IMR-90 (cell line): Measurements from ENCODE around the gene IGHMBP2. TPM values are rescaled to one million over a fixed set of nuclear protein-coding genes. Genes with fewer than 3 reads are reported as not detected.
"Not testable (repeated sequence)": the region's sequence is repeated elsewhere in the genome, so short reads cannot be mapped to it uniquely, and the experiment has no call there.

Experiments used
- ATAC-seq: fragments of 200-7000 bp; cut with Tn5 transposase; 2 replicates; pipeline ENCODE4 v1.9.1; 2020; ENCODE audit warnings: low read depth, mild to moderate bottlenecking, moderate library complexity
- BruUV-seq: library from RNA; stranded (reverse); fragments of 400-500 nt; replicated peaks from 2 replicates; lab custom pipeline; 2021; lab: Mats Ljungman, UMichigan
- CTCF ChIA-PET: fragments of 300-600 bp; formaldehyde crosslinking; extraction: SDS; loops from one replicate; lab custom pipeline; 2021; ENCODE audit warnings: antibody characterized with exemption; lab: Yijun Ruan, JAX
- POLR2A ChIA-PET: fragments of 300-600 bp; sonication (Branson Sonifier 250); formaldehyde crosslinking; loops from one replicate; lab custom pipeline; 2022; ENCODE audit warnings: antibody characterized with exemption; ENCODE audit not compliant: unreplicated experiment; lab: Charles Lee
- DNase-seq: peaks from one replicate; pipeline ENCODE4 v3.0.0; 2013
- H2AFZ ChIP-seq: replicated peaks from 2 replicates; pipeline ENCODE3; 2013; ENCODE audit warnings: low read length, mild to moderate bottlenecking; ENCODE audit not compliant: poor library complexity
- H2AK5ac ChIP-seq: 2 replicates; pipeline ENCODE4 v1.6.1; 2013; ENCODE audit warnings: low read depth, low read length, inconsistent platforms
- H2AK9ac ChIP-seq: replicated peaks from 2 replicates; pipeline ENCODE3; 2013; ENCODE audit warnings: mild to moderate bottlenecking, low read depth, low read length, moderate library complexity; ENCODE audit not compliant: poor library complexity
- H2BK120ac ChIP-seq: 2 replicates; pipeline ENCODE4 v1.6.1; 2013; ENCODE audit warnings: low read depth, low read length, inconsistent platforms
- H2BK15ac ChIP-seq: 3 replicates; pipeline ENCODE4 v1.6.1; 2013; ENCODE audit warnings: low read depth, low read length, inconsistent platforms
- H2BK20ac ChIP-seq: 2 replicates; pipeline ENCODE4 v1.6.1; 2013; ENCODE audit warnings: low read depth, mild to moderate bottlenecking, inconsistent platforms, low read length, moderate library complexity
- H2BK5ac ChIP-seq: 2 replicates; pipeline ENCODE4 v1.6.1; 2013; ENCODE audit warnings: mild to moderate bottlenecking, low read depth, low read length, inconsistent platforms; ENCODE audit not compliant: poor library complexity, severe bottlenecking
- H3K14ac ChIP-seq: replicated peaks from 2 replicates; pipeline ENCODE4 v1.6.1; 2013; ENCODE audit warnings: low read depth, low read length, inconsistent platforms
- H3K18ac ChIP-seq: 2 replicates; pipeline ENCODE4 v1.6.1; 2013; ENCODE audit warnings: low read depth, low read length, control low read depth
- H3K23ac ChIP-seq: 2 replicates; pipeline ENCODE4 v1.6.1; 2013; ENCODE audit warnings: low read depth, low read length, inconsistent platforms
- H3K27ac ChIP-seq: 2 replicates; pipeline ENCODE4 v1.5.1; 2013; ENCODE audit warnings: mild to moderate bottlenecking, control low read depth, low read length; ENCODE audit not compliant: insufficient read depth
- H3K27me3 ChIP-seq: 2 replicates; pipeline ENCODE4 v1.6.1; 2013; ENCODE audit warnings: low read length; ENCODE audit not compliant: control insufficient read depth, insufficient read depth
- H3K36me3 ChIP-seq: 2 replicates; pipeline ENCODE4 v1.6.1; 2013; ENCODE audit warnings: low read length, mixed read lengths; ENCODE audit not compliant: control insufficient read depth, insufficient read depth
- H3K4ac ChIP-seq: 2 replicates; pipeline ENCODE4 v1.6.1; 2013; ENCODE audit warnings: low read depth, low read length, inconsistent platforms
- H3K4me1 ChIP-seq: 2 replicates; pipeline ENCODE4 v1.6.1; 2013; ENCODE audit warnings: low read length, mixed read lengths; ENCODE audit not compliant: control insufficient read depth, insufficient read depth
- H3K4me2 ChIP-seq: 2 replicates; pipeline ENCODE4 v1.6.1; 2013; ENCODE audit warnings: low read depth, mild to moderate bottlenecking, control low read depth, low read length, moderate library complexity
- H3K4me3 ChIP-seq: 2 replicates; pipeline ENCODE4 v1.5.1; 2013; ENCODE audit warnings: low read depth, mild to moderate bottlenecking, control low read depth, low read length, moderate library complexity; ENCODE audit not compliant: insufficient read depth
- H3K56ac ChIP-seq: 2 replicates; pipeline ENCODE4 v1.6.1; 2013; ENCODE audit warnings: low read length, inconsistent platforms; ENCODE audit not compliant: insufficient read depth; ENCODE audit errors: extremely low read depth
- H3K79me1 ChIP-seq, 2 experiments: 2 replicates each; pipeline ENCODE4 v1.6.1; 2013; ENCODE audit warnings: low read length in 2 of 2, inconsistent platforms in 1 of 2, low read depth in 1 of 2
- H3K9ac ChIP-seq: 2 replicates; pipeline ENCODE4 v1.6.1; 2013; ENCODE audit warnings: low read depth, low read length, control low read depth
- H3K9me1 ChIP-seq: 2 replicates; pipeline ENCODE4 v1.6.1; 2013; ENCODE audit warnings: low read length, inconsistent platforms; ENCODE audit not compliant: insufficient read depth
- H3K9me3 ChIP-seq: 2 replicates; pipeline ENCODE4 v1.6.1; 2013; ENCODE audit warnings: low read length; ENCODE audit not compliant: control insufficient read depth, insufficient read depth
- H4K20me1 ChIP-seq: 2 replicates; pipeline ENCODE4 v1.6.1; 2013; ENCODE audit warnings: low read length, inconsistent platforms; ENCODE audit not compliant: insufficient read depth
- H4K5ac ChIP-seq: 2 replicates; pipeline ENCODE4 v1.6.1; 2013; ENCODE audit warnings: mild to moderate bottlenecking, low read depth, low read length, control low read depth
- H4K8ac ChIP-seq, 2 experiments: 2 replicates each; pipeline ENCODE4 v1.6.1; 2013; ENCODE audit warnings: low read depth in 2 of 2, low read length in 2 of 2, control low read depth in 1 of 2, inconsistent platforms in 1 of 2
- H4K91ac ChIP-seq: 2 replicates; pipeline ENCODE4 v1.6.1; 2013; ENCODE audit warnings: low read depth, low read length, inconsistent platforms; ENCODE audit not compliant: insufficient read depth
- CHD1 ChIP-seq: IDR thresholded peaks from 2 replicates; pipeline ENCODE4 v1.6.1; 2012; ENCODE audit warnings: low read depth, low read length, improper control_type of control experiment
- POLR2A ChIP-seq: IDR thresholded peaks from 2 replicates; pipeline ENCODE4 v1.6.1; 2012; ENCODE audit warnings: mild to moderate bottlenecking, low read depth, low read length
- USF2 ChIP-seq: fragments of 150-350 bp; IDR thresholded peaks from 2 replicates; pipeline ENCODE4 v1.6.1; 2017; ENCODE audit warnings: mild to moderate bottlenecking, antibody characterized with exemption, low read length, low read depth
- WGBS, 2 experiments: methylation state at CpG; one replicate each; pipeline versions ENCODE4 v1.1.5 to v1.1.7; 2013; ENCODE audit warnings: missing lambda C conversion rate in 2 of 2; ENCODE audit not compliant: insufficient read length in 1 of 2; ENCODE audit errors: extremely low coverage in 2 of 2; 5-methylcytosine and 5-hydroxymethylcytosine counted together
- dilution Hi-C: fragments of 300-500 bp; cut with HindIII; formaldehyde crosslinking; loops from one replicate; pipeline ENCODE4 v1.14.3; 2018; ENCODE audit warnings: low sequenced_read_pairs; ENCODE audit not compliant: unreplicated experiment
- in situ Hi-C: fragments of 300-500 bp; cut with MboI; formaldehyde crosslinking; loops from 3 replicates; pipeline ENCODE4 v1.14.3; 2019; ENCODE audit warnings: low sequenced_read_pairs, inconsistent platforms, mixed read lengths
- intact Hi-C: fragments of 100-400 bp; cut with micrococcal nuclease; formaldehyde crosslinking; loops from 2 replicates; pipeline ENCODE4 v1.10.0; 2022
- polyA plus RNA-seq, 3 experiments: library from polyadenylated mRNA; depleted of rRNA; stranded (reverse); fragments of >200 nt; gene quantifications; 2 replicates each; pipeline ENCODE4 v1.2.3, GENCODE V29; 2012; ENCODE audit warnings: low replicate concordance in 1 of 3
- total RNA-seq: library from RNA; depleted of rRNA; stranded (reverse); fragments of >200 nt; gene quantifications from 2 replicates; pipeline ENCODE4 v1.2.3, GENCODE V29; 2012

IGHMBP2 gene
- total and polyA plus RNA-seq, 2 of the 4 experiments (the other 2 are of a cell fraction): 4.5 to 11.1 TPM

GRCh38 chr11:68855205-68855981 lies 48.3 kb upstream of the IGHMBP2 start (continued):
- no peak for TF ChIP-seq USF2
- TF ChIP-seq POLR2A: no peak
- no peak for TF ChIP-seq CHD1

DNA sequence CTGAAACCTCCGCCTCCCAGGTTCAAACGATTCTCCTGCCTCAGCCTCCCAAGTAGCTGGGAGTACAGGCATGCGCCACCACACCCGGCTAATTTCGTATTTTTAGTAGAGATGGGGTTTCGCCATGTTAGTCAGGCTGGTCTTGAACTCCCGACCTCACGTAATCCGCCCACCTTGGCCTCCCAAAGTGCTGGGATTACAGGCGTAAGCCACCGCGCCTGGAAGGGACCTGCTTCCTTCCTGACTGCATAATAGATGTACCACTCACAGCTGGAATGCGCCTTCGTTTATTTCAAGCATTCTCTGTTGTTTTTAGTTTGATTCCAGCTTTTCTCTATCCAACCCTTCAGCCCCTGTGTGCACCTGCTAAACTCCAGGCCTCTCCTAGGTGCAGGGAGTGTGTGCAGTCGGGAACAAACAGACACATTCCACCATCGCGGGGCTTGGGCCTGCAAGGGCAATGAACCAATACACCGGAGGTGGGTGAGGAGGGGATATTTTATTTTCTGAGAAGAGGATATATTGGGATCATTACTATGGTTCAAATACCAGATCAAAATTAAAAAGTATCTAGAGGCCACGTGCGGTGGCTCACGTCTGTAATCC lies 47.2 kb upstream of the IGHMBP2 start:
- CTCF ChIA-PET, H3K27ac ChIP-seq, H4K8ac ChIP-seq, H3K9ac ChIP-seq, POLR2A ChIA-PET, H2AK9ac ChIP-seq, H2BK120ac ChIP-seq, H2BK20ac ChIP-seq, H2AFZ ChIP-seq, H4K5ac ChIP-seq, ATAC-seq, H3K56ac ChIP-seq, H3K9me3 ChIP-seq, H3K23ac ChIP-seq, H3K9me1 ChIP-seq, H3K4me2 ChIP-seq, DNase-seq, H3K36me3 ChIP-seq, H3K4ac ChIP-seq, H3K18ac ChIP-seq, H3K4me1 ChIP-seq, H3K79me1 ChIP-seq, H2AK5ac ChIP-seq, H3K14ac ChIP-seq, BruUV-seq, H2BK5ac ChIP-seq, H2BK15ac ChIP-seq, H4K20me1 ChIP-seq, dilution Hi-C loops, H4K91ac ChIP-seq, in situ Hi-C loops, H3K4me3 ChIP-seq, intact Hi-C loops: not testable (repeated sequence)
- 96% methylated on average over 3 of the region's 21 CpGs; no CpG with 5 or more reads in 1 of the 2 experiments for WGBS, 2 experiments
- H3K27me3 ChIP-seq: peaks cover 23% of the 10 kb centered on the region
